Gastroesophageal sphincter (tissue), 4 donors: Measurements from ENCODE around the gene DR1. TPM values are rescaled to one million over a fixed set of nuclear protein-coding genes. Genes with fewer than 3 reads are reported as not detected.
"Not testable (repeated sequence)": the region's sequence is repeated elsewhere in the genome, so short reads cannot be mapped to it uniquely, and the experiment has no call there.

ENCODE experiments used
- ATAC-seq: fragments of 150-250 bp; one replicate; pipeline ENCODE4 v1.9.1; 2016; ENCODE audit warnings: mild to moderate bottlenecking, moderate library complexity
- H3K27ac ChIP-seq, 4 donors: fragments of 200-600 bp; sonication (generic) in 3 of 4; 1 replicate in 3 of 4; 2 replicates in 1 of 4; pipeline ENCODE4 v1.5.1; 2016 to 2019
- H3K27me3 ChIP-seq: fragments of 200-600 bp; sonication (generic); one replicate; pipeline ENCODE4 v1.5.1; 2019
- H3K36me3 ChIP-seq, 2 donors: fragments of 200-600 bp; sonication (generic); one replicate each; pipeline ENCODE4 v1.5.1; 2019; ENCODE audit warnings: control low read depth in 1 of 2
- H3K4me1 ChIP-seq, 3 donors: fragments of 200-600 bp; sonication (generic); 1 replicate in 2 of 3; 2 replicates in 1 of 3; pipeline ENCODE4 v1.5.1; 2016 to 2019; ENCODE audit warnings: control low read depth in 2 of 3
- H3K4me3 ChIP-seq, 2 donors: fragments of 200-600 bp; sonication (generic); one replicate each; pipeline ENCODE4 v1.5.1; 2019; ENCODE audit warnings: mild to moderate bottlenecking in 1 of 2, moderate library complexity in 1 of 2
- H3K9me3 ChIP-seq, 3 donors: fragments of 200-600 bp; sonication (generic); one replicate each; pipeline ENCODE4 v1.5.1; 2017 to 2019; ENCODE audit warnings: control low read depth in 2 of 3
- CTCF ChIP-seq, 4 experiments: fragments of 200-600 bp in 2 of 4; fragments of 450-650 bp in 2 of 4; sonication (generic) in 1 of 4; IDR thresholded peaks; one replicate each; pipeline ENCODE4 v1.5.1; 2017 to 2019; ENCODE audit warnings: antibody characterized with exemption in 4 of 4, mild to moderate bottlenecking in 2 of 4, moderate library complexity in 2 of 4
- EP300 ChIP-seq: sonication (generic); formaldehyde crosslinking; IDR thresholded peaks from one replicate; pipeline ENCODE4 v1.6.1; 2017; ENCODE audit warnings: antibody characterized with exemption, mild to moderate bottlenecking
- POLR2A ChIP-seq, 2 donors: fragments of 450-650 bp; IDR thresholded peaks; one replicate each; pipeline ENCODE4 v1.6.1; 2017; ENCODE audit warnings: antibody characterized with exemption in 2 of 2, mild to moderate bottlenecking in 2 of 2, moderate library complexity in 1 of 2
- POLR2AphosphoS5 ChIP-seq: sonication (generic); formaldehyde crosslinking; IDR thresholded peaks from one replicate; pipeline ENCODE4 v1.6.1; 2017; ENCODE audit warnings: antibody characterized with exemption
- WGBS, 2 donors: methylation state at CpG; one replicate each; pipeline ENCODE4 v1.1.5; 2018; ENCODE audit warnings: low coverage in 1 of 2; 5-methylcytosine and 5-hydroxymethylcytosine counted together
- total RNA-seq, 4 donors: library from RNA; depleted of rRNA; stranded (reverse); fragments of >200 nt; gene quantifications; one replicate each; pipeline ENCODE4 v1.1.0, GENCODE V29; 2016

Gene DR1
- total RNA-seq, 4 donors from 2014 or later = 35.0 to 38.6 (median 35.3) TPM

GRCh38 chr1:93350322-93350721 lies 4.6 kb downstream of the DR1 start:
- TF ChIP-seq CTCF (IDR thresholded peaks at IDR 0.05) = no peak
- H3K4me3 ChIP-seq = no peak overlapping the region
- H3K27ac ChIP-seq = no peak overlapping the region
- H3K36me3 ChIP-seq = peaks cover 0 to 15% of the 10 kb centered on the region in 2 donors
- no peaks in the 10 kb centered on the region for H3K9me3 ChIP-seq
- H3K27me3 ChIP-seq = no peaks in the 10 kb centered on the region
- peaks cover 0 to 84% (median 22%) of the 10 kb centered on the region in 3 donors for H3K4me1 ChIP-seq
- 85 to 90% methylated on average over 1 of the region's 1 CpG for WGBS, 2 donors
- ATAC-seq = no peak

DNA sequence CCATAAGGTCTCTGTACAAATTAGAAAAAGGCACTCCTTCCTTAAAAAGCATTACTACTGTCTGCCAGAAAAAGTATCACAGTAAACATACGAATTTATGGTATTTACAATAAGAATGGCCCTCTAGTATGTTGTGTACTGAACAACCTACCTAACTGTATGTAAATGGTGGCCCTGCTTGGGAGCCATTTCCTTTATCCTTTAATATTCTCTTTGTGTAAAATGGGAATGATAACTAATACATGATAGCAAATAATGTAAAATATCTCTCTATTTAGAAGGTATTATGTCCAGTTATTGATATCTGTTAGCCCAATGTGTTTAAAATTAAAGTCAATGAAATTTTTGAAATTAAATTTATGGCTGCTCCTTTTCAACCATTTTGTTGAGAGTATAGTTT lies 5.2 kb downstream of the DR1 start:
- Histone ChIP-seq H3K27ac (no peak overlapping the region), H3K9me3 (no peaks in the 10 kb centered on the region), H3K4me1 (peaks cover 0 to 87% (median 22%) of the 10 kb centered on the region in 3 donors), H3K36me3 (peaks cover 0 to 20% of the 10 kb centered on the region in 2 donors), H3K27me3 (no peaks in the 10 kb centered on the region), H3K4me3 (no peak overlapping the region)
- no peak for TF ChIP-seq EP300
- no peak for TF ChIP-seq POLR2AphosphoS5
- no peak for TF ChIP-seq CTCF (IDR thresholded peaks at IDR 0.05)
- no peak for TF ChIP-seq POLR2A (IDR thresholded peaks at IDR 0.05)
- WGBS, 2 donors = 60 to 82% methylated on average over 1 of the region's 1 CpG
- ATAC-seq = no peak

GRCh38 chr1:93351346-93351745 lies 5.6 kb downstream of the DR1 start:
- not testable (repeated sequence) for H3K27me3 ChIP-seq, H3K27ac ChIP-seq, ATAC-seq, H3K9me3 ChIP-seq, H3K4me3 ChIP-seq
- WGBS, 2 donors = 74 to 83% methylated on average over 2 to 5 of the region's 7 CpGs
- H3K36me3 ChIP-seq = peaks cover 0 to 25% of the 10 kb centered on the region in 2 donors
- H3K4me1 ChIP-seq = peaks cover 0 to 87% (median 22%) of the 10 kb centered on the region in 3 donors

DNA sequence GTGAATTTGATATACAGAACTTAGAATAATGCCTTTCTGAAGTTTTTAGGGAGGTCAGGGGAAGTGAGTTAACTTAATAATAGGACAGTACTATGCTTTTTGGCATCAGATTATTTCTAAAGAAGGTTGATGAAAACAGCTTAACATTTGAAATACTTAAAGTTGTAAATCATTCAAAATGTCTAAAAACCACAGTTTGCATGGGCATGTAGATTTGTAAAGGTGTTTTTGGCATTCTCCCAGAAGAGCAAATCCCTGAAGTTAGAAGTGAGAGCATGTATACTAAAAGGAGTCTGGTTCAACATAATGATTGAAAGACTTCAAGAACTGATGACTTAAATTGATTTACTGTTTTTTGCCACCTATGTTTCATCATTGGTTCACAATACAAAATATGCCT lies 6.7 kb downstream of the DR1 start:
- H3K4me1 ChIP-seq = peaks cover 0 to 81% (median 22%) of the 10 kb centered on the region in 3 donors
- no peak for TF ChIP-seq POLR2A (IDR thresholded peaks at IDR 0.05)
- TF ChIP-seq POLR2AphosphoS5 = no peak
- TF ChIP-seq EP300 = no peak
- no peak for TF ChIP-seq CTCF (IDR thresholded peaks at IDR 0.05)
- no peak overlapping the region for H3K27ac ChIP-seq

DNA sequence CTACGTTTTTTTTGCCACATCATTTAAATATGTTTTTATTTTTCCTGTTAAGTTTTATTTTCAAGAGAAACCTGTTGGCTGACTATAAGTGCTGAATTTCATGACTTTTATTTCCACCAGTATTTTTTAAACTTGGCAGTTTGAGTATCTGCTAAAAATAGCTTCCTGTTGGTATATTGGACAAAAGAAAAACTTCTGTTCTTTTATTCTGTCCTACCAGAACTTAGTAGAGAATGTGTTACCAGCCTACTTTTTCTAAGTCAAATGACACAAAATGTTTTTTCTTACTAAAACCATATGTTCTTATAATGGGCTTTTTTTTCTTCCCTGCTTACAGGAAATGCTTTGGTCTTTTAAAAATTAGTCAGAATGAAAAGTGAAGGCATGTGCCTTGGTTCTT lies 7.6 kb downstream of the DR1 start:
- Histone ChIP-seq H3K9me3 (no peaks in the 10 kb centered on the region), H3K27ac (peak overlapping the region in 3 of 4 donors; percentile 9 to 62 (median 29)), H3K27me3 (no peaks in the 10 kb centered on the region), H3K4me3 (no peak overlapping the region), H3K36me3 (peaks cover 0 to 42% of the 10 kb centered on the region in 2 donors), H3K4me1 (peaks cover 0 to 77% (median 22%) of the 10 kb centered on the region in 3 donors)
- no peak for TF ChIP-seq EP300
- no peak for TF ChIP-seq POLR2A (IDR thresholded peaks at IDR 0.05)
- TF ChIP-seq CTCF (IDR thresholded peaks at IDR 0.05) = no peak
- no peak for TF ChIP-seq POLR2AphosphoS5
- WGBS, 2 donors = 13 to 29% methylated on average over 1 of the region's 1 CpG
- no peak for ATAC-seq

More for the DNA sequence above, 6.7 kb downstream of the DR1 start:
- Histone ChIP-seq H3K4me3 (no peak overlapping the region), H3K36me3 (peaks cover 0 to 34% of the 10 kb centered on the region in 2 donors), H3K27me3 (no peaks in the 10 kb centered on the region), H3K9me3 (no peaks in the 10 kb centered on the region)
- no peak for ATAC-seq
